AG09309 (cell line): Measurements from ENCODE around the gene HCN1.
"Not testable (repeated sequence)": the region's sequence is repeated elsewhere in the genome, so short reads cannot be mapped to it uniquely, and the experiment has no call there.

Source experiments
- DNase-seq: peaks from one replicate; pipeline ENCODE4 v3.0.0-alpha.2; 2010; ENCODE audit warnings: low read depth
- H3K4me3 ChIP-seq: 2 replicates; pipeline ENCODE4 v1.5.1; 2011; ENCODE audit warnings: mild to moderate bottlenecking, low read depth, low read length, moderate library complexity; ENCODE audit not compliant: control insufficient read depth
- TF ChIP-seq, protein P1 (sequence below): IDR thresholded peaks from 2 replicates; pipeline ENCODE4 v1.5.1; 2011; ENCODE audit warnings: mild to moderate bottlenecking, low read depth, low read length, inconsistent platforms; ENCODE audit not compliant: insufficient read depth, control insufficient read depth; ENCODE audit errors: missing control alignments

Gene HCN1

DNA sequence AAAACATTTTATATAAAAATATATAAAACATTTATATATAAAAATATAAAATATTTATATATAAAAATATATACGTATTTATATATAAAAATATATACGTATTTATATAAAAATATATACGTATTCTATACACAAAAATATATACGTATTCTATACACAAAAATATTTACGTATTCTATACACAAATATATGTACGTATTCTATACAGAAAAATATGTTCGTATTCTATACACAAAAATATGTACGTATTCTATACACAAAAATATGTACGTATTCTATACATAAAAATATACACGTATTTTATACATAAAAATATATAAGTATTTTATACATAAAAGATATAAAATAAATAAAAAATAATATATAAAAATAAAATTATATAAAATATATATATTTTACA lies 323.6 kb downstream of the HCN1 start:
- TF ChIP-seq, protein P1, sequence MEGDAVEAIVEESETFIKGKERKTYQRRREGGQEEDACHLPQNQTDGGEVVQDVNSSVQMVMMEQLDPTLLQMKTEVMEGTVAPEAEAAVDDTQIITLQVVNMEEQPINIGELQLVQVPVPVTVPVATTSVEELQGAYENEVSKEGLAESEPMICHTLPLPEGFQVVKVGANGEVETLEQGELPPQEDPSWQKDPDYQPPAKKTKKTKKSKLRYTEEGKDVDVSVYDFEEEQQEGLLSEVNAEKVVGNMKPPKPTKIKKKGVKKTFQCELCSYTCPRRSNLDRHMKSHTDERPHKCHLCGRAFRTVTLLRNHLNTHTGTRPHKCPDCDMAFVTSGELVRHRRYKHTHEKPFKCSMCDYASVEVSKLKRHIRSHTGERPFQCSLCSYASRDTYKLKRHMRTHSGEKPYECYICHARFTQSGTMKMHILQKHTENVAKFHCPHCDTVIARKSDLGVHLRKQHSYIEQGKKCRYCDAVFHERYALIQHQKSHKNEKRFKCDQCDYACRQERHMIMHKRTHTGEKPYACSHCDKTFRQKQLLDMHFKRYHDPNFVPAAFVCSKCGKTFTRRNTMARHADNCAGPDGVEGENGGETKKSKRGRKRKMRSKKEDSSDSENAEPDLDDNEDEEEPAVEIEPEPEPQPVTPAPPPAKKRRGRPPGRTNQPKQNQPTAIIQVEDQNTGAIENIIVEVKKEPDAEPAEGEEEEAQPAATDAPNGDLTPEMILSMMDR = no peak
- no peak overlapping the region for H3K4me3 ChIP-seq
- no peak for DNase-seq

DNA sequence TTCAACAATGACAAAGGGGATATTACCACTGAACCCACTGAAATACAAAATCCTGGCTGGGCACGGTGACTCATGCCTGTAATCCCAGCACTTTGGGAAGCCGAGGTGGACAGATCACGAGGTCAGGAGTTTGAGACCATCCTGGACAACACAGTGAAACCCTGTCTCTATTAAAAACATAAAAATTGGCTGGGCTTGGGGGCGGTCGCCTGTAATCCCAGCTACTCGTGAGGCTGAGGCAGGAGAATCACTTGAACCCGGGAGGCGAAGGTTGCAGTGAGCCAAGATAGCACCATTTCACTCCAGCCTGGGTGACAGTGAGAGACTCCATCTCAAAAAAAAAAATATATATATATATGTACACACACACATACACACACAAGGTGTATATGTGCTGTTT lies 324.8 kb downstream of the HCN1 start:
- not testable (repeated sequence) for DNase-seq

DNA sequence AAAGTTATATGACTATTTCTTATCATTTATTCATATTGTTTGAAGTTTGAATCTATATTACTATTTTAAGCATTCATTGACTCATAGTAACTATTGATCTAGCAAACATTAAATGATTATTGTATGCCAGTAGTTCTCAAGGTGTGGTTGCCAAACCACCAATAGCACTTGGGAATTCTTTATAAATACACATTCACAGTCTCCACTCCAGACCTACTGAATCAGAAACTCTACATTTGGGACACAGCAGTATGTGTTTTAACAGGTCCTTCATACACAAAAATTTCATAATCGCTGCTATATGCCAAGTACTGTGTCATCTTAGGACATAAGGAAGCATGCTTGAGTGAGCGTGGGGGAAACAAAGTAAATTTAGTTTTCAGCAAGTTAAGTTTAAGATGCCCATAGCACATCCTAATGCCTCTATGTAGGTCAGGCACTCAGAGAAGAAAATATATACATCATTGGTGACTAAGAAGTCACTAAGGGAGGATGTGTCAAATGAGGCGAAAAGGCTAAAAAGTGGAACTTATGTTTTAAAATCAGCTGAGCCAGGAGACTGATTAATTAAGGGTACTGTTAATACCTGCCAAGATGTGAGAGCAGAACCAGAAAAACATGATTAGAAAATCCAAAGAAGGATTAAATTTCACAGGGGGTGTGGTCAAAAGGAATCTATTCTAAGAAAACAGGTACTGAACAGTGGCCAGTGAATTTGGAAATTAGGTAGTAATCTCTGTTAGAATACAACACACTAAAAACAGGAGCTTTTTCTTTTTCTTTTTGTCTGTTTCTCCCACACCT lies 340.8 kb downstream of the HCN1 start:
- H3K4me3 ChIP-seq = no peak overlapping the region
- TF ChIP-seq, protein P1 = no peak
- no peak for DNase-seq

More for the DNA sequence above, 324.8 kb downstream of the HCN1 start:
- H3K4me3 ChIP-seq = not testable (repeated sequence)

DNA sequence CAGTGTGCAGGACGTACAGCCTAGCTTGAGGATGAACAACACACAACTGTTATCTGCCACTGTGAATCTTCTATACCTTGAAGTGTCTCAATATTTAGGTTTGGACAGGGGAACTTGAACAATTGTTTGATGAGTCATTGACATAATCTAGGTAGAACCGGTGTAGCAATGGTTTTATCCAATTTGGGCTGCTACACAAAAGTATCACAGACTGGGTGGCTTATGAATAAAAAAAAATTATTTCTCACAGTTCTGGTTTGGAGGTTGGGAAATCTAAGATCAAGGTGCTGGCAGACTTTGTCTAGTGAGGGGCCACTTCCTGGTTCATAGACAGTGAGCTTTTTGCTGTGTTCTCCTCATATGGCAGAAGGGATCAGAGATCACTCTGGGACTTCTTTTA lies 359.7 kb downstream of the HCN1 start:
- no peak overlapping the region for H3K4me3 ChIP-seq
- no peak for DNase-seq
- TF ChIP-seq, protein P1 = no peak

DNA sequence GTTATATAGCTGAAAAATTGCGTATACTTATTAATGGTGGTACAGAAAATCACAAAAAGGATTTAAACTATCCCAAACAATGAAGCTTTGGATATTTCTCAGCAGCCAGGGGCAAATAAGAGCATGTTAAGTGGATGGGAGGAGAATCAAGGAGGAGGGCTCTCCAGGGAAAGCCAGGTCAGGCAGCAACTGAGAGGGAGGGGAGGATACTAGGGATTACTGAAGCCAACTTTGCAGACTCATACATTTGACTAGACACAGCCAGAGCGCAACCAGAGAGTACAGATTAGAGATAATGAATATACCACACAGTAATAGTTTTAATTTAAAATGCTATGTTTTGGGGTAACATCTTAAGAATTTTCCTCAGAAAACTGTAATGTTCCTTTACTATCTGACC lies 360.2 kb downstream of the HCN1 start:
- no peak for DNase-seq
- TF ChIP-seq, protein P1 = no peak
- H3K4me3 ChIP-seq = no peak overlapping the region

DNA sequence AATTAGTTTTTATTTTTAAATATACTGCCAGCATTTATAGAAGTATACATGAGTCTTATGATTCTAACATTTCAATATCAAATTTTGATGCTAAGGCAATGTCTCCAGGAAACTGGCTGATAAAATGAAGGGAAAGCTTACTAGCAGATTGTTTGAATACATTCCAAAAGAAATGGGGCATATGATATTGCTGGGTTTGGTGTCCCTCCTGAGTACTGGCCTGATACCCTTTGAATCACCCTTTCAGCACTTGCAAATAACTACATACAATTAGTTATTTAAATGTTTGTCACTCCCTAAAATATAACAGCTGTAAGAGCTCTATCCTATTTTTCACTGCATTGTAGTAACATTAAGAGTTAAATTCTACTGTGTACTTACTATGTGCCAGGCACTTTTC lies 360.8 kb downstream of the HCN1 start:
- DNase-seq = no peak
- TF ChIP-seq, protein P1 = no peak
- no peak overlapping the region for H3K4me3 ChIP-seq

DNA sequence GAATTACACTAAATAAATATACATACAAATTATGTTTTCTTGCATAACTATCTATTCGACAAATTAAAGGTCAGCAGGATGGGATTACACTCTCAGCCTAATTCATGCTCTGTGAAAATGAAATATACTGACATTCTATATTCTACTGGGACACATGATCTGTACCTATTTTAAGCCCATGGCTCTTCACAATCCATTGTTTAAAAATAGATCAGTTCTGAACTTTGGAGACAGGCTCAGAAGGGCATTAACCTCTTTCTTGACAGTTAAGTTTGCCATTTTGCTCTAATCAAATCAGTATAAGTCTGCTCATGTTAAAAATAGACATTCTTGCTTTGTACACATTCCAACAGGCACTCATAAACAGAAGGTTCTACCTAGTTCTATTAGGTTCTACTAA lies 361.2 kb downstream of the HCN1 start:
- no peak overlapping the region for H3K4me3 ChIP-seq
- DNase-seq = no peak
- TF ChIP-seq, protein P1 = no peak

DNA sequence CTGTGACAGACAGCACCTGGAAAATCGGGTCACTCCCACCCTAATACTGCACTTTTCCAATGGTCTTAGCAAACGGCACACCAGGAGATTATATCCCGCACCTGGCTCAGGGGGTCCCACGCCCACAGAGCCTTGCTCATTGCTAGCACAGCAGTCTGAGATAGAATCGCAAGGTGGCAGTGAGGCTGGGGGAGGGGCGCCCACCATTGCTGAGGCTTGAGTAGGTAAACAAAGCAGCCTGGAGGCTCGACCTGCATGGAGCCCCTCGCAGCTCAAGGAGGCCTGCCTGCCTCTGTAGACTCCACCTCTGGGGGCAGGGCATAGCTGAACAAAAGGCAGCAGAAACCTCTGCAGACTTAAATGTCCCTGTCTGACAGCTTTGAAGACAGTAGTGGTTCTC lies 383.6 kb downstream of the HCN1 start:
- H3K4me3 ChIP-seq, DNase-seq: not testable (repeated sequence)
